Activated CD8-positive, alpha-beta T cell treated with anti-CD3 and anti-CD28 coated beads, Interleukin-2, amount 10 ng/mL, durations not matched to agents 7 days and 5 days (primary cell): ENCODE data around the gene SCOC. TPM values are rescaled to one million over a fixed set of nuclear protein-coding genes. Genes with fewer than 3 reads are reported as not detected.
A peak's percentile ranks its signal among the peaks of the same experiment; 100 is the strongest.

Source experiments
- ATAC-seq: fragments of 150-1000 bp; cut with Tn5 transposase; one replicate; pipeline ENCODE4 v1.10.0; 2021; ENCODE audit warnings: moderate library complexity
- CTCF ChIA-PET: fragments of 350-600 bp; sonication (Branson Sonifier 250); formaldehyde crosslinking; loops from one replicate; lab custom pipeline; 2021; ENCODE audit warnings: antibody characterized with exemption; lab: Charles Lee
- POLR2A ChIA-PET: fragments of 350-600 bp; sonication (Branson Sonifier 250); formaldehyde crosslinking; loops from one replicate; lab custom pipeline; 2021; ENCODE audit warnings: antibody characterized with exemption; lab: Charles Lee
- DNase-seq: peaks from one replicate; pipeline ENCODE4 v3.0.0-alpha.2; 2020
- H3K27ac Mint-ChIP-seq: one replicate; pipeline ENCODE4 v1.8.0; 2021; ENCODE audit warnings: mild to moderate bottlenecking, mixed read lengths
- H3K27me3 Mint-ChIP-seq: one replicate; pipeline ENCODE4 v1.8.0; 2021; ENCODE audit warnings: low read depth, mixed read lengths
- H3K36me3 Mint-ChIP-seq: one replicate; pipeline ENCODE4 v1.8.0; 2021; ENCODE audit warnings: low read depth, mixed read lengths
- H3K4me1 Mint-ChIP-seq: one replicate; pipeline ENCODE4 v1.8.0; 2021; ENCODE audit warnings: low read depth, mixed read lengths
- H3K4me3 Mint-ChIP-seq: one replicate; pipeline ENCODE4 v1.8.0; 2021; ENCODE audit warnings: mild to moderate bottlenecking, mixed read lengths
- H3K9me3 Mint-ChIP-seq: one replicate; pipeline ENCODE4 v1.8.0; 2022; ENCODE audit warnings: mixed read lengths; ENCODE audit not compliant: insufficient read depth
- total RNA-seq, 2 experiments: library from RNA; stranded (reverse); gene quantifications; one replicate each; pipeline ENCODE4 v1.2.3, GENCODE V29; 2021

Gene SCOC
- total RNA-seq, 2 experiments from 2014 or later, result 22.7 to 24.9 TPM

GRCh38 chr4:140363051-140363450 lies 10.4 kb upstream of the SCOC start:
- ChIA-PET POLR2A (interaction anchor here (1.2 kb wide), 1 partner anchor 11 kb away, joined by 4 read pairs; no protein-coding TSS in a partner anchor), CTCF (interaction anchor here (4.1 to 7.7 kb wide), 2 partner anchors 12 to 34 kb away, joined by 23 to 107 read pairs; partner anchors contain the start of gene SCOC)
- no peaks in the 10 kb centered on the region for H3K4me1 Mint-ChIP-seq
- no peak overlapping the region for H3K4me3 Mint-ChIP-seq
- no peak for ATAC-seq
- H3K27ac Mint-ChIP-seq, result no peak overlapping the region
- DNase-seq, result no peak
- H3K9me3 Mint-ChIP-seq, result no peaks in the 10 kb centered on the region
- H3K36me3 Mint-ChIP-seq, result no peaks in the 10 kb centered on the region
- H3K27me3 Mint-ChIP-seq, result no peaks in the 10 kb centered on the region

GRCh38 chr4:140363558-140363957 lies 9.9 kb upstream of the SCOC start:
- no peaks in the 10 kb centered on the region for H3K36me3 Mint-ChIP-seq
- H3K27ac Mint-ChIP-seq, result no peak overlapping the region
- no peaks in the 10 kb centered on the region for H3K27me3 Mint-ChIP-seq
- ChIA-PET POLR2A (interaction anchor here (1.2 kb wide), 1 partner anchor 10 kb away, joined by 4 read pairs; no protein-coding TSS in a partner anchor), CTCF (interaction anchor here (0.6 to 7.7 kb wide), 2 partner anchors 11 to 573 kb away, joined by 4 to 107 read pairs; partner anchors contain the start of gene SCOC)
- DNase-seq (no peak), ATAC-seq (no peak)
- H3K4me1 Mint-ChIP-seq, result no peaks in the 10 kb centered on the region
- no peak overlapping the region for H3K4me3 Mint-ChIP-seq
- H3K9me3 Mint-ChIP-seq, result no peaks in the 10 kb centered on the region

DNA sequence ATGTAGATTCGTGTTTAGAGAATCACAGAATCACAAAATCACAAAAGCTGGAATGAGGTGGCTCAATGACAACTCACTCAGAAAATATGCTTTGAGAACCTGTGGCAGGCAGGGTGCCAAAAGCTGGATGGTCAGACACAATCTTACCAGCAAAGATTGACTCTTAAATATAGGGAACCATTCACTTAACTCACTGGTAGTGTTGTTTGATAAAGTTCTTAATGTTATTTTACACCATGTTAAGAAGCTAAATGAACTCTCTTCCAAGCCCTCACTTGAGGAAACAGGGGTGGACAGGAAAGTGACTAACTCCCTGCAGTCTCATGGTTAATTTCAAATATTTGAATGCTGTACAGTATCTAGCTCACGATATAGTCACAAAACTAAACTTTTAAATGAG lies 5.7 kb upstream of the SCOC start:
- Mint-ChIP-seq H3K4me1 (peaks cover 2% of the 10 kb centered on the region), H3K9me3 (no peaks in the 10 kb centered on the region), H3K4me3 (no peak overlapping the region), H3K36me3 (no peaks in the 10 kb centered on the region), H3K27me3 (no peaks in the 10 kb centered on the region), H3K27ac (no peak overlapping the region)
- CTCF ChIA-PET, result interaction anchor here (1.9 to 2.7 kb wide), 2 partner anchors 8 to 37 kb away, joined by 7 to 24 read pairs; no protein-coding TSS in a partner anchor
- no peak for ATAC-seq
- POLR2A ChIA-PET, result no interaction called here
- DNase-seq, result no peak

DNA sequence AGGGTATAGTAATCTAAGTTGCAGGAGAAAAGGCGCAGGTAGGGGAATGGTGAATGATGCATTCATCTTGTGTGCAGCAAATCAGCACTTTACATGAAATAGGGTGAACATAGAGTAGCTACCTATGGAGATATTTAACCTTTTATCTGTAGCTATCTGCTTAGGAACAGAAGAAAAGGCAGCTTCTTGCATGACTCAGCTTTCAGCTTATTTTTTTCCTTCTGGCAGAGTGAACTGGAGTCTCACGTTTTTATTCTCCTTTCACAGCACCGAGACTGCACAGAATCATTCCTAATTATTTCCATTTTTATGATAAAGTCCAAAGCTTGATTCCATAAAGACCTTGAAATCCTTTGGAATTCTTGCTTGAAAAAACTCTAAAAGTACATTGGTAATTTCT lies 4.8 kb upstream of the SCOC start:
- no peaks in the 10 kb centered on the region for H3K36me3 Mint-ChIP-seq
- H3K4me3 Mint-ChIP-seq, result no peak overlapping the region
- no peaks in the 10 kb centered on the region for H3K27me3 Mint-ChIP-seq
- ChIA-PET POLR2A (no interaction called here), CTCF (interaction anchor here (0.9 to 2.7 kb wide), 3 partner anchors 9 to 38 kb away, joined by 3 to 24 read pairs (median 7); no protein-coding TSS in a partner anchor)
- H3K27ac Mint-ChIP-seq, result no peak overlapping the region
- peaks cover 2% of the 10 kb centered on the region for H3K4me1 Mint-ChIP-seq
- no peaks in the 10 kb centered on the region for H3K9me3 Mint-ChIP-seq
- no peak for DNase-seq
- no peak for ATAC-seq

- no peak overlapping the region for H3K27ac Mint-ChIP-seq
- ChIA-PET CTCF (interaction anchor here (0.7 to 6.2 kb wide), 19 partner anchors 10 to 716 kb away, joined by 3 to 107 read pairs (median 3); partner anchors contain the start of gene ELMOD2), POLR2A (interaction anchor here (0.9 to 1.2 kb wide), 3 partner anchors 10 to 707 kb away, joined by 3 to 5 read pairs (median 4); no protein-coding TSS in a partner anchor)
- no peak overlapping the region for H3K4me3 Mint-ChIP-seq
- H3K9me3 Mint-ChIP-seq, result no peaks in the 10 kb centered on the region
- ATAC-seq, result peak; percentile 60
- no peaks in the 10 kb centered on the region for H3K27me3 Mint-ChIP-seq
- H3K4me1 Mint-ChIP-seq, result peaks cover 13% of the 10 kb centered on the region
- peak; percentile 58 for DNase-seq
- no peaks in the 10 kb centered on the region for H3K36me3 Mint-ChIP-seq
These were observed 607 bp upstream of the SCOC start for GRCh38 chr4:140372751-140373327.

DNA sequence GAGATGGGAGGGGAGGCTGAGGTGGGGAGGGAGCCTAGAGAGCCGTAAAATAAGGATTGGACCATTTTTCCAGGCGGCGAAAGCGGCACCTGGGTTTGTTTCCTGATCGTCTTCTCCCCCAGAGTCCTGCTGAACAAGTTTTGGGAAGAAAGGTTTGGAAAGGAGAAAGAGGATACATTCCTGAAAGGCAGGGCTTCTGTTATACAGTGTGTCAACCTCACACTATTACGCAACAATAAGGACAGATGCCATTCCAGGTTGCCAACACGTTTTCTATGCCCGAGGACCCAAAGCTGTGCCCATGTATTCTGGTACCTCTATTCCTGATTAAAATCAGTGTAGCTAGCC lies 658 bp downstream of the SCOC start:
- ATAC-seq (no peak), DNase-seq (no peak)
- CTCF ChIA-PET, result interaction anchor here (1.3 to 6.2 kb wide), 8 partner anchors 9 to 474 kb away, joined by 3 to 107 read pairs (median 5); partner anchors contain the start of genes CLGN and ELMOD2
- no peaks in the 10 kb centered on the region for H3K36me3 Mint-ChIP-seq
- POLR2A ChIA-PET, result interaction anchor here (0.9 to 1.2 kb wide), 3 partner anchors 11 to 708 kb away, joined by 4 to 5 read pairs (median 4); no protein-coding TSS in a partner anchor
- no peaks in the 10 kb centered on the region for H3K27me3 Mint-ChIP-seq
- H3K4me3 Mint-ChIP-seq, result no peak overlapping the region
- no peak overlapping the region for H3K27ac Mint-ChIP-seq
- peaks cover 13% of the 10 kb centered on the region for H3K4me1 Mint-ChIP-seq
- H3K9me3 Mint-ChIP-seq, result no peaks in the 10 kb centered on the region

DNA sequence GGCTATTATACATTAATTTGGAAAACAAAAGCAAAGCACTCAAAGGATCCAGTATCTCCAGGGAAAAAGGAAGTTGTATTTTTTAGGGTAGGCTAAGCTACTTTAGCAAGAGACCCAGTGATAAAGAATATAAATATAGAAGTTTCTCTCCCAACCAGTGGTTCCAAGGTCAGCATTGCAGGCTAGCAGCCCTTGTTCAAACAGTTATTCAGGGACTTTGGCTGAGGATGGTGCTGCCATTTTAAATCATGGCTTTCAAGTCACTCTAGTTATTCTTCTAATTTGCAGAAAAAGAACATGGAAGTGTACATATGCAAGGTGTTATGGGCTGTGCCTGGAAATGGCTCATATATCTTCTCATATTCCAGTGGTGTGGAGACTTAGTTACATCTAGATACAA lies 9.3 kb downstream of the SCOC start:
- no peaks in the 10 kb centered on the region for H3K4me1 Mint-ChIP-seq
- ChIA-PET CTCF (interaction anchor here (1.0 to 3.4 kb wide), 2 partner anchors 10 to 23 kb away, joined by 6 to 16 read pairs; partner anchors contain the start of gene SCOC), POLR2A (interaction anchor here (1.2 kb wide), 1 partner anchor 10 kb away, joined by 3 read pairs; no protein-coding TSS in a partner anchor)
- peaks cover 4% of the 10 kb centered on the region for H3K27me3 Mint-ChIP-seq
- no peak overlapping the region for H3K27ac Mint-ChIP-seq
- DNase-seq (no peak), ATAC-seq (no peak)
- no peaks in the 10 kb centered on the region for H3K9me3 Mint-ChIP-seq
- peaks cover 12% of the 10 kb centered on the region for H3K36me3 Mint-ChIP-seq
- no peak overlapping the region for H3K4me3 Mint-ChIP-seq

GRCh38 chr4:140388015-140388414 lies 14.6 kb downstream of the SCOC start:
- Mint-ChIP-seq H3K27ac (no peak overlapping the region), H3K27me3 (peaks cover 6% of the 10 kb centered on the region), H3K36me3 (no peaks in the 10 kb centered on the region), H3K9me3 (no peaks in the 10 kb centered on the region), H3K4me3 (no peak overlapping the region), H3K4me1 (no peaks in the 10 kb centered on the region)
- ChIA-PET CTCF (interaction anchor here (2.3 kb wide), 1 partner anchor 15 kb away, joined by 6 read pairs; the partner anchor contains the start of gene SCOC), POLR2A (no interaction called here)
- no peak for DNase-seq
- ATAC-seq, result no peak

- Mint-ChIP-seq H3K27me3 (peaks cover 8% of the 10 kb centered on the region), H3K27ac (no peak overlapping the region), H3K9me3 (no peaks in the 10 kb centered on the region), H3K36me3 (no peaks in the 10 kb centered on the region), H3K4me3 (no peak overlapping the region), H3K4me1 (no peaks in the 10 kb centered on the region)
- CTCF ChIA-PET, result no interaction called here
- no peak for ATAC-seq
- POLR2A ChIA-PET, result no interaction called here
- no peak for DNase-seq
These were observed 22.2 kb downstream of the SCOC start for GRCh38 chr4:140395668-140396067.

DNA sequence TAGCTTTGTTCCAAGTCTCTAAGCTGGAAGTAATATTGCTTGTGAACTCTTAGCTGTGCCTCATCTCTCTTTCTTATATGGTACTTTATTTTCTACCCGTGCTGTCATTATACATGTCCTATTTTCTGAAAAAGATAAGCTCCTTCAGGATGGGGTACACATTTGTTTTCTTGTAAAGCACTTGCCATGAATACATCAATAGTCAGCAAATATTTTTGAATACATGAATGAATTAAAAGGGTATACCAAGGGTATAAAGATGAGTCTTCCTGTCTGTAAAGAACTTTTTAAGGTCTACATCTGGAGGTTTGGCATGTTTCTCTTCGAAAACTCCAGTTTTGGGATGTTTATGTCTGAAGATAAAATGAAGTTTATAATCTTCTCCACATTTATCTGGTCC lies 26.7 kb downstream of the SCOC start:
- no peaks in the 10 kb centered on the region for H3K9me3 Mint-ChIP-seq
- H3K4me3 Mint-ChIP-seq, result no peak overlapping the region
- ChIA-PET POLR2A (no interaction called here), CTCF (no interaction called here)
- H3K4me1 Mint-ChIP-seq, result no peaks in the 10 kb centered on the region
- H3K27ac Mint-ChIP-seq, result no peak overlapping the region
- no peak for ATAC-seq
- peaks cover 13% of the 10 kb centered on the region for H3K27me3 Mint-ChIP-seq
- no peaks in the 10 kb centered on the region for H3K36me3 Mint-ChIP-seq
- no peak for DNase-seq

- CTCF ChIA-PET, result interaction anchor here (1.3 kb wide), 1 partner anchor 47 kb away, joined by 3 read pairs; no protein-coding TSS in a partner anchor
- Mint-ChIP-seq H3K27ac (no peak overlapping the region), H3K27me3 (peaks cover 14% of the 10 kb centered on the region), H3K4me1 (no peaks in the 10 kb centered on the region), H3K4me3 (no peak overlapping the region), H3K36me3 (no peaks in the 10 kb centered on the region), H3K9me3 (no peaks in the 10 kb centered on the region)
- ATAC-seq (no peak), DNase-seq (no peak)
- POLR2A ChIA-PET, result no interaction called here
These were observed 32.8 kb downstream of the SCOC start for GRCh38 chr4:140406292-140406691.

- no peaks in the 10 kb centered on the region for H3K4me1 Mint-ChIP-seq
- no peak overlapping the region for H3K27ac Mint-ChIP-seq
- DNase-seq, result no peak
- ChIA-PET CTCF (no interaction called here), POLR2A (no interaction called here)
- H3K9me3 Mint-ChIP-seq, result no peaks in the 10 kb centered on the region
- no peaks in the 10 kb centered on the region for H3K36me3 Mint-ChIP-seq
- peaks cover 13% of the 10 kb centered on the region for H3K27me3 Mint-ChIP-seq
- no peak for ATAC-seq
- H3K4me3 Mint-ChIP-seq, result no peak overlapping the region
These were observed 35.5 kb downstream of the SCOC start for GRCh38 chr4:140408974-140409373.
